NCI-H1105 (cell line): ENCODE data around the gene TRIM39.
A peak's percentile ranks its signal among the peaks of the same experiment; 100 is the strongest.
"Not testable (repeated sequence)": the region's sequence is repeated elsewhere in the genome, so short reads cannot be mapped to it uniquely, and the experiment has no call there.

Experiments
- DNase-seq: peaks from one replicate; lab custom pipeline; 2025; lab: John Stamatoyannopoulos, UW

Gene TRIM39

DNA sequence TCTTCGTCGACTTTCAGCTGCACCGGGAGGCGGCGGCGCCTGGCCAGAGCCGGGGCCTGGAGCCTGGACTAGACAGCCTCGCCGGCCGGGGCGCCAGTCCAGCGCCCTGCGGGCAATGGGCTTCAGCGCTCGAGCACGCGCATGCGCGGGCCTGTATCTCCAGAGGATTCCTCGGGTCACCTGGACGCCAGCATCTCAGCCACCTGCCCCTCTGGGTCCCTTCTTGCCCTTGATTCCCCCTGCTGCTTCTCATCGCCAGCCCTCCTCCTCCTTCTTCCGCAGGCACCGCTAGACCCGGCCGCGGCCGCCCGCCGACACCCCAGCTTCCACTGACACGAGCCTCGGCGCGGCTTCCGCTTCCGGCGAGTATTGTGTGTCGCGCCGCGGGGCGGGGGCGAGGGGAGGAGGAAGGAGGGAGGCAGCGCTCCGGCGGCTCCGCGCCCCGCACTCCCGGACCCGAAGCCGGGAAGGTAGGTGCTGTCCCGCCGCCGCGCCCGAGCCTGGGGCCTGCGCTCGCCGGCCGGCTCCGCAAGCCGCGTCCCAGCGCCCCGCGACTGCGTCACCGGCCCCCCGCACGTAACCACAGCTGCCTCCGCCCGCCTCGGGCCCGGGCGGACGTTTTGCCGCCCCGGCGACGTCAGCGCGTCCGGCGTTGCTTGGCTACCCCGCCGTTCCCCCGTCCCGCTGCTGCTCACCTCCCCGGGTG, at the start of gene TRIM39:
TSS of gene TRIM39 (plus strand) at position 402 of the 706 bp plus-strand sequence. CDS start 2,391 bp downstream, outside the sequence.
- DNase-seq = peak; percentile 72

DNA sequence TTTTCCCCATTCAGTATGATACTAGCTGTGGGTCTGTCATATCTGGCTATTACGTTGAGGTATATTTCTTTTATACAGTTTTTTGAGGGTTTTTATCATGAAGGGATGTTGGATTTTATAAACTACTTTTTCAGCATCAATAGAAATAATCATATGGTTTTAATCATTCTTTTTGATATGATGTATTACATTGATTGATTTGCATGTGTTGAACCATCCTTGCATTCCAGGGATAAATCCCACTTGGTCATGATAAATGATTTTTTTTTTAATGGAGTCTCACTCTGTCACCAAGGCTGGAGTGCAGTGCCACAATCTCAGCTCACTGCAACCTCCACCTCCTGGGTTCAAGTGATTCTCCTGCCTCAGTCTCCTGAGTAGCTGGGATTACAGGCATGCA, 45.7 kb upstream of the TRIM39 start:
- not testable (repeated sequence) for DNase-seq

DNA sequence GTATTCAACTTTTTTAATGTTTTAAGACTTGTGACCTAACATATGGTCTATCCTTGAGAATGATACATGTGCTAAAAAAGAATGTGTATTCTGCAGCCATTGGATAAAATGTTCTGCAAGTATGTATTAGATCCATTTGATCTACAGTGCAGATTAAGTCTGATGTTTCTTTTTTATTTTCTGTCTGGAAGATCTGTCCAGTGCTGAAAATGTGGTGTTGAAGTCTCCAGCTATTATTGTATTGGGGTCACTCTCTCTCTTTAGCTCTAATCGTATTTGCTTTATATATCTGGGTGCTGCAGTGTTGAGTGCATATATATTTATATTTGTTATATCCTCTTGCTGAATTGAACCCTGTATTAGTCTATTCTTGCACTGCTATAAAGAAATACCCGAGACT, 44.2 kb upstream of the TRIM39 start:
- DNase-seq = no peak

DNA sequence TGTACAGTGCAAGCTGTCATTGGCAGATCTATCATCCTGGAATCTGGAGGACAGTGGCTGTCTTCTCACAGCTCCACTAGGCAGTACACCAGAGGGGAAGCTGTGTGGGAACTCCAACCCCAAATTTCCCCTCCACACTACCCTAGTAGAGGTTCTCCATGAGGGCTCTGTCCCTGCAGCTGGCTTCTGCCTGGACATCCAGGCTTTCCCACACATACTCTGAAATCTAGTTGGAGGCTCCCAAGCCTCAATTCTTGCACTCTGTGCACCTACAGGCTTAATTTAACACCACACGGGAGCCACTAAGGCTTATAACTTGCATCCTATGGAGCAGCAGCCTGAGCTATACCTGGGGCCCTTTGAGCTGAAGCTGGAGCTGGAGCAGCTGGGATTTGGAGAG, 43.0 kb upstream of the TRIM39 start:
- no peak for DNase-seq

DNA sequence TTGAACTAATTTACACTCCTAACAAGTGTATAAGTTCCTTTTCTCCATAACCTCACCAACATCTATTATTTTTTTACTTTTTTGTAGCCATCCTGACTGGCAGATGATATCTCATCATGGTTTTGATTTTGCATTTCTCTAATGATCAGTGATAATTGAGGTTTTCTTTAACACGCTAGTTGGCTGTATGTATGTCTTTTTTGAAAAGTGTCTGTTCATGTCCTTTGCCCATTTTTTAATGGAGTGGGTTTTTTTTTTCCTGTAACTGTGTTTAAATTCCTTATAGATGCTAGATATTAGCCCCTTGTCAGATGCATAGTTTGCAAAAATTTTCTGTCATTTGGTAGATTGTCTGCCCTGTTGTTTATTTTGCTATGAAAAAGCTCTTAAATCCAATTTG, 39.6 kb upstream of the TRIM39 start:
- no peak for DNase-seq

DNA sequence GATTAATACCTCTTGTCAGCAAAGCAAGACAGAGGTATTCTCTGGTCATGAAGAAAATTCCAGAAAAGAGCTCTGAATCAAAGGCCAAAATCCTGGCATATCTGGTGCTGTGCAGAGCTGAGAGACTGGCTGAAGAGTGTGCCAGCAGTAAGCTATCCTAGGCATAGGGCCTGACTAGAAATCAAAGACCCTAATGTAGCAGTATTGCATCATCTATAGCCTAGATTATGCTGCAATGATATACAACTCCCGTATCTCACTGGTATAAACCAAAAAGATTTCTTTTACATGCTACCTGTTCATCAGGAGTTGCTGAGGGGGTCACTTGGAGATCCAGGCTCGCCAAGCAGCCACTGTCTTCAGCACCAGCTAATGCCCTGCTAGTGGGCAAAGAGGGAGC, 30.9 kb upstream of the TRIM39 start:
- no peak for DNase-seq

DNA sequence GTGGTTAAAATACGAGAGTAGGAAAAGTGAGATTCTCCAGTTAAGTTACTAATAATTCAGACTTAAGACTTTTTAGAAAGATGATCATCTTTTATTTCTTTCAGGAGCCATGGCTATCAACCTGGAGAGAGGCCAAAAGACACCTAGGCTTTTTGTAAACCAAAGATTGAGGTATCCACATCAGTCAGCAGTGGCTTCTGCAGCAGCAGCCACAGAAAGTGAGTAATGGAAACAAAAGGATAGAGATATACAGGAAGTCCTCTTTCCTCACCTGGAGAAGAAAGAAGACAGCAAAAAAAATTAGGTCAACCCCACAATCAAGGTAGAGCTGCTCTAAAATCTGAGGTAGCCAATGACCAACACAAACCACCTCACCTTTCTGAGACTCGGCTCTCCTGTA, 22.7 kb upstream of the TRIM39 start:
- DNase-seq = no peak

DNA sequence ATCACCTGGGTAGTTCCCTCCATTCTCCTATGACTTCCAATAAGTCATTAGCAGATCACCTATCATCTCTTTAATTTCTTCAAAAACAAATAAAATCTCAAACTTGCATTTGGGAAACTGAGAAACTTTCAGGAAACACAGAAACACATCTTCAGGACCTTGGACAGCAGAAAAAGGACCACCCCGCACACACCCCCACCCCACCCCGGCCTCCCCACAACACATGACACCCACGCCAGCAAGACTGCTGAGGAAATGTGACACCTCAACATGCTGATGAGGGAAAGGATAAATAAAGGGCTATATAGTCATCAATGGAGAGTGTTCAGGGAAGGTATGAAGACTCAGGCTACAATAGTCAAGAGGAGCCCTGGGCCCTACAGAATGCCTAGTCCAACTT, 15.6 kb upstream of the TRIM39 start:
- DNase-seq = no peak

DNA sequence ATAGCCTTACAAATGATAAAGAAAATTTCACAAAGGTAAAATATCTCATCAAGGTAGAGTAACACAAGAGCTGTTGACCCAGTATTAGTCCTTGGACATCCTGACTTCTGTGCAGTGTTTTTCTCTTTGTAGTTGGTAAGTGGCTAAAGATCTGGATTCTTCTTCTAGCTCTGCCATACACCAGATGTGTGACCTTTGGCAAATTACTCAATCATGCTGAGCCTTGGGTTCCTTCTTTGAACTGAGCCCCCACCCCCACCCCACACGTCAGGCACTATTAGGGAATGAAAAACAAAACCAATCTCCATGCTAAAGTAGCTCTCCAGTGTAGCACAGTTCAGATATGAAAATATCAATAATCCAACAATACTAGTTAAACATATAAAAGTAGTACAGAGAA, 15.1 kb upstream of the TRIM39 start:
- DNase-seq = no peak

DNA sequence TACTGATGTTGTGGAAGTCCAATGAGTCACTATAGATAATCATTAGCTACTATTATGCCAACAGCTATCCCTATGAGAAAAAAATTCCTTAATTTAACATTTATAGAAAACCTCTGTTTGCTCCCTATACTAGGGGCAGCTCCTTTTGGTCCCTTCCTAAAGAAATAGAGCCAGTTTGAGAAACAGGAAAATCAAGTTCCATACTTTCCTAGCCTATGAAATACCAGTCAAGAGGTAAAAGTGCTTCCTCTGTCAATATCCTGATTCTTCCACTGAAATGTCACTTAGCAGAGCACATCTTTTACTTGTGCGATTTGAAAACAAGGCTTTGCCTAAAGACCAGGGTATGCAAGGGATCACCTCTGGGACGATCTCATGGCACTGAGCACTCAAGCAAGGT, 14.5 kb upstream of the TRIM39 start:
- DNase-seq = no peak

DNA sequence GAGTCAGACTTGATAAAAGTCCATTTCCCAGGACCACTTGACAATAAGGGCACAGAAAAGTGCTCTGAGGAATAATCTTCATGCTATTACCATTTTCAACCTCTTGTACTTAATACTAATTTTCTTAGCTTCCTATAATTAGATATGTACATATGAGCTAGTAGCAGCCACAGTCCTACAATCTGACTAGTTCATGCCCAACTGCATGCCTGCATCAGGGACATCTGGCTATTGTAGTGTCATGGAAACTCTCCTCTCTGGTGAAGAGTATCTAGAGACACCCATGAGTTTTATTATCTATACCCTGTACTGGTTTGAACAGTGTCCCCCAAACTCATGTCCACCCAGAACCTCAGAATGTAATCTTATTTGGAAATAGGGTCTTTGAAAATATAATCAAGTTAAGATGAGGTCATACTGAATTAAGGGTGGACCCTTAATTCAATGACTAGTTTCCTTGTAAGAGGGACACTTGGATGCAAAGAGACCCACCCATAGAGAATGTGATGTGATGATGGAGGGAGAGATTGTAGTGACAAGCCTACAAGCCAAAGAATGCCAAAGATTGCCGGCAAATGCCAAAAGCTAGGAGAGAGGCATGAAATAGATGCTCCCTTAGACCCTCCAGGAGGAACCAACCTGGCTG, 13.9 kb upstream of the TRIM39 start:
- DNase-seq = no peak

DNA sequence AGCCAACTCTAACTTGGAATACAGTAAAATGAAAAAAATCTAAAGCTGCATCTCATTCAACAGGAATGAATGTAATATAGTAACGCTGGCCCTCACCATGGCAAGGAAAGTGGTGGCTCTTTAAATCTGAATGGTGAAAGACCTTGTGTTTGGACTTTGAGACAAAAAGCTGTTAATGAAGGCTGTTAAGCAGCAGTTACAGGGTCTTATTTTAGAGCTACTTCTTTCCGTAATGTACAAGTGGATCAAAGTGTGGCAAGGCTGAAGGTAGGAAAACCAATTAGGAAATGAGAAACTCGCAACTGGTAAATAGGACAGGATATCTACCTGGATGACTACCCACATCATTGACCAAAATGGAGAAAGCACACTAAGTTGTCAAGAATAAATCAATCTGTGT, 11.6 kb upstream of the TRIM39 start:
- no peak for DNase-seq

DNA sequence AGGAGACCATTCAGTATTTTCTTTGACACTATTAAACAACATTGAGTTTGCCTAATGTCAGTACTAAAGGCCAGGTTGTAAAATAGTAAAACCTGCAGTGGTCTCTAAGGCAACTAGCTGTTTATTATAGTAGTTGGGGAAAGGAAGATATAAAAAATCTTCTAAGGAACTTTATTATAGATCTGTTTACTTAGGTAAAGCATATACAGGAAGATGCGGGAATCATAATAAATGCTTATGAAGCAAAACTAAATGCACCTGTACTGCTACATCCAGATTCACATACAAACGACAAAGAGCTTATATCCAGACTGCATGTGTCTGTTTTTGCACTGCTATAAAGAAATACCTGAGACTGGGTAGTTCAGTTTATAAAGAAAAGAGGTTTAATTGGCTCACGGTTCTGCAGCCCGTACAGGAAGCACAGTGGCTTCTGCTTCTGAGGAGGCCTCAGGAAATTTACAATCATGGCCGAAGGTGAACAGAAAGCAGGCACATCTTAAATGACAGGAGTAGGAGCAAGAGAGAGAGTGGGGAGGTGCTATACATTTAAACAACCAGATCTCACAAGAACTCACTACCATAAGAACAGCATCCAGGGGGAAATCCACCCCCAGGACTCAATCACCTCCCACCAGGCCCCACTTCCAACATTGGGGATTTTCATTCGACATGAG, 8.7 kb upstream of the TRIM39 start:
- no peak for DNase-seq

DNA sequence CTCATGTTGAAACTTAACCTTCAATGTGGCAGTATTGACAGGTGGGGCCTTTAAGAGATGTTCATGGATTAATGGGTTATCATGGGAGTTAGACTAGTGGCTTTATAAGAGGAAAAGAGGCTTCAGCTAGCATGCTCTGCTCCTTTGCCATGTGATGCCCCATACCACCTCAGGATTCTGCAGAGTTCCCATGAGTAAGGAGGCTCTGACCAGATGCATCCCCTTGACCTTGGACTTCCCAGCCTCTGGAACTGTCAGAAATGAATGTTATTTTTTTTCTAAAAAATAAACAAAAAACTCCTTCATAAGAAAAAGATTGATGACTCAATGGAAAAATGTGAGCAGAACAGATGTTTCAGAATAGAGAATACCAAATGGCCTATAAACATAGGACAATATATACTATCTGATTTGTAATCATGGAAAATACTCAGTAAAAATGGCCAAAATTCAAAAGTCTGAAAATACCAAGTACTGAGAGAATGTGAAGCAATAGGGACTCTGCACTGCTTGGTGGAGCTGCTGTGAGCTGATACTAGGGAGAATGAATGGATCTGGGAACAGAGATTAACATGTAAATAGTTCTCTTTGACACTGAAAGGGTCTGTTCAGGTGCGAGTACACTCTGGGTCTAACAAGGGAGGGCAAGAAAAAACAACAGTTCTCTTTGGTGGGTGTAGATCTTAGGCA, 7.4 kb upstream of the TRIM39 start:
- DNase-seq = no peak

DNA sequence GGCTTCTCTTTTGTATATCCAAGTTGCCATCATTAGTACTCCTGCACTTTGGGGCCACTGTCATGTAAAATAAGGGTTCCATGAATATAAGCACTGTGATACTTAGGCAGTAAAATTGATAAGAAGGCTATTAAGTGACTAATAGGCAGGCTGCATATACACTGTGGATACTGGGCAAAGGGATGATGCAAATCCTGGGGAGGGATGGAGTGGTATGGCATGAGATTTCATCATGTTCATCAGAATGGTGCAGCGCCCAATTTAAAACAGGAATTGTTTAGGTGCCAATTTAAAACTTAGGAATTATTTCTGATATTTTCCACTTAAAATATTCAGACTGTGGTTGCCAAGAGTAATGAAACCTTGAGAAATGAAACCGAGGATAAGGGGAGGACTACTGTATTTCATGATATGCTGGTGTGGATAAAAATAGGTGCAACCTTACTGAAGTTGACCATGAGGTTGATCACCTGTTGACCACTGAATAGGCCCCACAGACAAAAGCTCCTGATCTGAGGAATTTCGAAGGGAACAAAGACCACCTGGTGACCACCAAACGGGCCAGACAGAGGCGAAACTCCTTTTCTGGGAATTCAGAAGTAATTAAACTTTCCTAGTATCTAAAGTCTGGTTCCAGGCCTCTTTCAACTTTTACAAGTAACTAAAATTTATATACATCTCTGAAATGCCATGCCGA, 4.9 kb upstream of the TRIM39 start:
- no peak for DNase-seq

DNA sequence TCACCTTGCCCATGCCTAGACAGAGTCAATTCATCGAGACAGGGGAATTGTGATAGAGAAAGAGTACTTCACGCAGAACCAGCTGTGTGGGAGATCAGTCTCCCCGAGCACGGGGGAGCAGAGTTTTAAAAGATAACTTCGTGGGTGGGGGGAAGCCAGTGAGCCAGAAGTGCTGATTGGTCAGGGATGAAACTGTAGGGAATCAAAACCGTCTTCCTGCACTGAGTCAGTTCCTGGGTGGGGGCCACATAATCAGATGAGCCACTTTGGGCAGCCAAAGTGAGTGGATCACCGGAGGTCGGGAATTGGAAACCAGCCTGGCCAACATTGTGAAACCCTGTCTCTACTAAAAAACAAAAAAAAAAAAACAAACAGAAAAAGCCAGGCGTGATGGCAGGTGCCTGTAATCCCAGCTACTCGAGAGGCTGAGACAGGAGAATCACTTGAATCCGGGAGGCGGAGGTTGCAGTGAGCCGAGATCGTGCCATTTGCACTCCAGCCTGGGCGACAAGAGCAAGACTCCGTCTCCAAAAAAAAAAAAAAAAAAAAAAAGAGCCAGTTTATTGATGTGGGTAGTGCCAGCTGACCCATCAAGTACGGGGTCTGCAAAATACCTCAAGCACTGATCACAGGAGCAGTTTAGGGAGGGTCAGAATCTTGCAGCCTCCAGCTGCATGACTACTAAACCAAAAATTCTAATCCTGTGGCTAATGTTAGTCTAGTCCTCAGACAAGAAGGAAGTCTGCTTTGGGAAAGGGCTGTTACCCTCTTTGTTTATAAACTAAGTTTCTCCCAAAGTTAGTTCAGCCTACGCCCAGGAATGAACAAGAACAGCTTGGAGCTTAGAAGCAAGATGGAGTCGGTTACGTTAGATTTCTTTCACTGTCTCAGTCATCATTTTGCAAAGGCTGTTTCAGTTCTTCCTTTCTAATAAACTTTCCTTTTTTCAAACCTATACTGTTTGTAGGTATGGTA, 3.9 kb upstream of the TRIM39 start:
- no peak for DNase-seq

DNA sequence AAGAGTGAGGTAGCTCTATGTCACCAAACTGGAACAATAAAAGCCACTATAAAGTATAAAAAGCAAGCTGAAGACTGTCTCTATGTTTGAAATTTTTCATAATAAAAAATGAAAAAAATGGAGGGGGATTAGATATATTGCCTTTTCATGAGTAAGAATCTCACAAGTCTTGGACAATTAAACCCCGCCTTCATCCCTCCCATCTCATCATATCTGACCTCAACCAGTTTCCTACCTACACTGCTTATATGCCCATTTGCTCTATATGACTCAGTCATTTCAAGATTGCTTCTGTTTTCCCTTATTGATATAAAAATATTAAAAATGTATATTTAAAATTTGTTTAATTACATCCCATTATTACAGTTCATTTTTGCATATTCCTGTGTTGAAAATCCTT, 2.9 kb upstream of the TRIM39 start:
- no peak for DNase-seq

DNA sequence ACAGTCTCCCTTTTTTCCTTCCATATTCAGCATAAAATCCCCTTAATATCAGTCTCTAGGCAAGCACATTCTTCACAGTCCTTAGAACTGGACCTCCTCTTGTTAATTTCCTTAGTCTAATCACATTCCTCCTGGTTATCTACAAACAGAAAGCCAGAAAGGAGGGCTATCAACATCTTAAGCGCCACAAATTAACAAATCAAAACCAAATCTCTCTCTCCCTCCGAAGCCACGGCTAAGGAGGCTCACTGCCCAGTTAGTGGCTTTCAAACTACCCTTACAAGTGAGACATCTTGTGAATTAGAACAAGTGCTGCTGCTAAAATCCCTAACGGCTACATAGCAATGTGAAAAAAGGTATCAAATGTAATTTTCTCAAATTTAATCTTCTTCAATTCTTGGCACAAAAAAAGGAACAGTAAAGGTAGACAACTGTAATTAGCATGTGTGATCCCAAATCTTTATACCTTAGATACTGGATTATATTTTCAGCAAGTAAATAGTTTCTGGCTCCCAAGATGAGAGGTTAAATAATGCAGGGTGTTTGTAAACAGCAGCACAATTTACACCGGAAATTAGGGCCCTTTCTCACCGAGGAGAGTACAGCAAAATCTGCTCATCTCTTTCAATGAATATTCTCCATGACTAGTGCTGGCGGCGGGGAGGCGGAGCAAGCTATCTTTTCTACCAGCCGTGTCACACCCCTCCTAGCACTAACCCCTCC, 1.4 kb upstream of the TRIM39 start:
- DNase-seq = peak; percentile 63

DNA sequence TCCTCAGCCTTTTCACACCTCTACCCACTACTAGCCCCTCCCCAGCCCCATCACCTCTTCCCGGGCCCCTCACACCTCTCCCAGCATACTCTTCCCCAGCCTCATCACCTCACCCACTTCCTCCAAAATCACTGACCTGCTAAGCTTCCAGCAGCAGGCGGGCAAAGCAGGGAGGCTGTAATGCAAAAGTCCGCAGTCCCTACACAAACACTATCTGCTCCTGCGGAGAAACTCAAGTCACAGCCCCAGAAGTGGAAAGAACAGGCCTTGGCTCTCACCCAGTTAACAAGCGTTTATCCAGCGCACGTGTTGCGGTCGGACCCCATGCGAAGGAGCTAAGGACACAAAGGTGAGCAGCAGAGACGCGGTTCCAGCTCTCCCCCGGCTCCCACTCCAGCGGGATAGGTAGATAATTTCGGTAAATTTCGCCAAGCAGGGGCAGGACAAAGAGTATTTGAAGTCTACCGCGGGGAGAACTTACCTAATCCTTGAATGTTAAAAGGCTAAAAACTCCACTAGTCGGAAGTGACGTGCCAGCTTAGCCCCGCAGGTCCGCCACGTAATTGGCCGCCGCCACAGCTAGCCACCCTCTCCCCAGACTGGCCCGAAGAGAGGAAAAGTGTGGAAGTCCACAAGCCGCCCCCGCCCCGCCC, 728 bp upstream of the TRIM39 start:
- peak; percentile 72 for DNase-seq
